ENCODE results near the gene SSRP1.
A peak's percentile ranks its signal among the peaks of the same experiment; 100 is the strongest.

Gene SSRP1

GRCh38 chr11:57335343-57336110, at the start of gene SSRP1:
SSRP1 (minus strand) TSS chr11:57335892; CDS start chr11:57335121, 771 bp downstream.
- Histone ChIP-seq H3K4me3 (ENCODE audit: low read depth, low read length) (peak within 1 kb of the TSS; percentile 83), H3K9me3 (ENCODE audit: control insufficient read depth, insufficient read depth, low read length) (no peaks in the 10 kb centered on the region), H3K27me3 (ENCODE audit: control insufficient read depth, insufficient read depth, low read length) (peaks cover 2% of the 10 kb centered on the region; the same call in 1 of the 2 replicates), H3K9ac (ENCODE audit: low read depth, low read length) (peak within 1 kb of the TSS; percentile 81), H3K36me3 (ENCODE audit: control insufficient read depth, insufficient read depth, low read length) (peaks cover 44% of the 10 kb centered on the region), H3K4me1 (ENCODE audit: control insufficient read depth, insufficient read depth, low read length) (peaks cover 18% of the 10 kb centered on the region), H3K27ac (ENCODE audit: low read depth, low read length) (peak within 1 kb of the TSS; percentile 80)

GRCh38 chr11:57380975-57381374, 45.3 kb upstream of the SSRP1 start, which contains the start of gene PRG3:
PRG3 (minus strand) TSS chr11:57381150; CDS start chr11:57380708, 442 bp downstream.
- no peaks in the 10 kb centered on the region; the same call in 1 of the 2 replicates for H3K27me3 ChIP-seq (ENCODE audit: control insufficient read depth, insufficient read depth, low read length)
- no peaks in the 10 kb centered on the region for H3K36me3 ChIP-seq (ENCODE audit: control insufficient read depth, insufficient read depth, low read length)
- no peak within 1 kb of the TSS for H3K27ac ChIP-seq (ENCODE audit: low read depth, low read length)
- H3K4me3 ChIP-seq (ENCODE audit: low read depth, low read length): no peak within 1 kb of the TSS
- no peak within 1 kb of the TSS for H3K9ac ChIP-seq (ENCODE audit: low read depth, low read length)
- H3K4me1 ChIP-seq (ENCODE audit: control insufficient read depth, insufficient read depth, low read length): no peaks in the 10 kb centered on the region; the same call in 1 of the 2 replicates
- H3K9me3 ChIP-seq (ENCODE audit: control insufficient read depth, insufficient read depth, low read length): no peaks in the 10 kb centered on the region

GRCh38 chr11:57379732-57380131, 44.0 kb upstream of the SSRP1 start:
- Histone ChIP-seq H3K9ac (ENCODE audit: low read depth, low read length) (no peak overlapping the region), H3K27ac (ENCODE audit: low read depth, low read length) (no peak overlapping the region), H3K4me1 (ENCODE audit: control insufficient read depth, insufficient read depth, low read length) (no peaks in the 10 kb centered on the region; the same call in 1 of the 2 replicates), H3K4me3 (ENCODE audit: low read depth, low read length) (no peak overlapping the region), H3K36me3 (ENCODE audit: control insufficient read depth, insufficient read depth, low read length) (no peaks in the 10 kb centered on the region), H3K9me3 (ENCODE audit: control insufficient read depth, insufficient read depth, low read length) (no peaks in the 10 kb centered on the region), H3K27me3 (ENCODE audit: control insufficient read depth, insufficient read depth, low read length) (no peaks in the 10 kb centered on the region; the same call in 1 of the 2 replicates)

- Histone ChIP-seq H3K4me3 (ENCODE audit: low read depth, low read length) (no peak overlapping the region), H3K27me3 (ENCODE audit: control insufficient read depth, insufficient read depth, low read length) (no peaks in the 10 kb centered on the region; the same call in 1 of the 2 replicates), H3K9ac (ENCODE audit: low read depth, low read length) (no peak overlapping the region), H3K9me3 (ENCODE audit: control insufficient read depth, insufficient read depth, low read length) (no peaks in the 10 kb centered on the region), H3K36me3 (ENCODE audit: control insufficient read depth, insufficient read depth, low read length) (no peaks in the 10 kb centered on the region), H3K4me1 (ENCODE audit: control insufficient read depth, insufficient read depth, low read length) (no peaks in the 10 kb centered on the region; the same call in 1 of the 2 replicates), H3K27ac (ENCODE audit: low read depth, low read length) (no peak overlapping the region)
These were observed 42.5 kb upstream of the SSRP1 start for GRCh38 chr11:57378186-57378585.

- no peaks in the 10 kb centered on the region for H3K9me3 ChIP-seq (ENCODE audit: control insufficient read depth, insufficient read depth, low read length)
- H3K4me3 ChIP-seq (ENCODE audit: low read depth, low read length): no peak overlapping the region
- no peaks in the 10 kb centered on the region for H3K36me3 ChIP-seq (ENCODE audit: control insufficient read depth, insufficient read depth, low read length)
- H3K27ac ChIP-seq (ENCODE audit: low read depth, low read length): no peak overlapping the region
- H3K27me3 ChIP-seq (ENCODE audit: control insufficient read depth, insufficient read depth, low read length): no peaks in the 10 kb centered on the region; the same call in 1 of the 2 replicates
- no peaks in the 10 kb centered on the region; the same call in 1 of the 2 replicates for H3K4me1 ChIP-seq (ENCODE audit: control insufficient read depth, insufficient read depth, low read length)
- H3K9ac ChIP-seq (ENCODE audit: low read depth, low read length): no peak overlapping the region
These were observed 41.4 kb upstream of the SSRP1 start for GRCh38 chr11:57377107-57377506.

GRCh38 chr11:57376095-57377090, 40.7 kb upstream of the SSRP1 start:
- H3K27ac ChIP-seq (ENCODE audit: low read depth, low read length): no peak overlapping the region
- no peaks in the 10 kb centered on the region; the same call in 1 of the 2 replicates for H3K4me1 ChIP-seq (ENCODE audit: control insufficient read depth, insufficient read depth, low read length)
- no peaks in the 10 kb centered on the region; the same call in 1 of the 2 replicates for H3K27me3 ChIP-seq (ENCODE audit: control insufficient read depth, insufficient read depth, low read length)
- H3K36me3 ChIP-seq (ENCODE audit: control insufficient read depth, insufficient read depth, low read length): no peaks in the 10 kb centered on the region
- no peak overlapping the region for H3K9ac ChIP-seq (ENCODE audit: low read depth, low read length)
- no peaks in the 10 kb centered on the region for H3K9me3 ChIP-seq (ENCODE audit: control insufficient read depth, insufficient read depth, low read length)
- no peak overlapping the region for H3K4me3 ChIP-seq (ENCODE audit: low read depth, low read length)

GRCh38 chr11:57375490-57375889, 39.8 kb upstream of the SSRP1 start:
- H3K36me3 ChIP-seq (ENCODE audit: control insufficient read depth, insufficient read depth, low read length): no peaks in the 10 kb centered on the region
- no peaks in the 10 kb centered on the region; the same call in 1 of the 2 replicates for H3K27me3 ChIP-seq (ENCODE audit: control insufficient read depth, insufficient read depth, low read length)
- H3K4me1 ChIP-seq (ENCODE audit: control insufficient read depth, insufficient read depth, low read length): no peaks in the 10 kb centered on the region; the same call in 1 of the 2 replicates
- no peaks in the 10 kb centered on the region for H3K9me3 ChIP-seq (ENCODE audit: control insufficient read depth, insufficient read depth, low read length)
- no peak overlapping the region for H3K4me3 ChIP-seq (ENCODE audit: low read depth, low read length)
- no peak overlapping the region for H3K27ac ChIP-seq (ENCODE audit: low read depth, low read length)
- no peak overlapping the region for H3K9ac ChIP-seq (ENCODE audit: low read depth, low read length)

GRCh38 chr11:57374966-57375365, 39.3 kb upstream of the SSRP1 start:
- H3K9ac ChIP-seq (ENCODE audit: low read depth, low read length): no peak overlapping the region
- H3K9me3 ChIP-seq (ENCODE audit: control insufficient read depth, insufficient read depth, low read length): no peaks in the 10 kb centered on the region
- H3K4me1 ChIP-seq (ENCODE audit: control insufficient read depth, insufficient read depth, low read length): no peaks in the 10 kb centered on the region; the same call in 1 of the 2 replicates
- H3K27ac ChIP-seq (ENCODE audit: low read depth, low read length): no peak overlapping the region
- H3K27me3 ChIP-seq (ENCODE audit: control insufficient read depth, insufficient read depth, low read length): no peaks in the 10 kb centered on the region; the same call in 1 of the 2 replicates
- no peaks in the 10 kb centered on the region for H3K36me3 ChIP-seq (ENCODE audit: control insufficient read depth, insufficient read depth, low read length)
- H3K4me3 ChIP-seq (ENCODE audit: low read depth, low read length): no peak overlapping the region

GRCh38 chr11:57373146-57373545, 37.5 kb upstream of the SSRP1 start:
- no peak overlapping the region for H3K27ac ChIP-seq (ENCODE audit: low read depth, low read length)
- H3K27me3 ChIP-seq (ENCODE audit: control insufficient read depth, insufficient read depth, low read length): no peaks in the 10 kb centered on the region; the same call in 1 of the 2 replicates
- no peaks in the 10 kb centered on the region for H3K9me3 ChIP-seq (ENCODE audit: control insufficient read depth, insufficient read depth, low read length)
- H3K36me3 ChIP-seq (ENCODE audit: control insufficient read depth, insufficient read depth, low read length): no peaks in the 10 kb centered on the region
- H3K9ac ChIP-seq (ENCODE audit: low read depth, low read length): no peak overlapping the region
- H3K4me3 ChIP-seq (ENCODE audit: low read depth, low read length): no peak overlapping the region
- H3K4me1 ChIP-seq (ENCODE audit: control insufficient read depth, insufficient read depth, low read length): no peaks in the 10 kb centered on the region; the same call in 1 of the 2 replicates

- H3K4me3 ChIP-seq (ENCODE audit: low read depth, low read length): no peak overlapping the region
- H3K4me1 ChIP-seq (ENCODE audit: control insufficient read depth, insufficient read depth, low read length): peaks cover 3% of the 10 kb centered on the region
- H3K27ac ChIP-seq (ENCODE audit: low read depth, low read length): no peak overlapping the region
- H3K9me3 ChIP-seq (ENCODE audit: control insufficient read depth, insufficient read depth, low read length): no peaks in the 10 kb centered on the region
- H3K27me3 ChIP-seq (ENCODE audit: control insufficient read depth, insufficient read depth, low read length): no peaks in the 10 kb centered on the region
- H3K36me3 ChIP-seq (ENCODE audit: control insufficient read depth, insufficient read depth, low read length): no peaks in the 10 kb centered on the region
- no peak overlapping the region for H3K9ac ChIP-seq (ENCODE audit: low read depth, low read length)
These were observed 35.2 kb upstream of the SSRP1 start for GRCh38 chr11:57370941-57371340.
